ENCODE data around the gene RIC3. TPM values are rescaled to one million over a fixed set of nuclear protein-coding genes. Genes with fewer than 3 reads are reported as not detected.

Gene RIC3
- total RNA-seq, 1 donor from 2014 or later, result 12.9 TPM

DNA sequence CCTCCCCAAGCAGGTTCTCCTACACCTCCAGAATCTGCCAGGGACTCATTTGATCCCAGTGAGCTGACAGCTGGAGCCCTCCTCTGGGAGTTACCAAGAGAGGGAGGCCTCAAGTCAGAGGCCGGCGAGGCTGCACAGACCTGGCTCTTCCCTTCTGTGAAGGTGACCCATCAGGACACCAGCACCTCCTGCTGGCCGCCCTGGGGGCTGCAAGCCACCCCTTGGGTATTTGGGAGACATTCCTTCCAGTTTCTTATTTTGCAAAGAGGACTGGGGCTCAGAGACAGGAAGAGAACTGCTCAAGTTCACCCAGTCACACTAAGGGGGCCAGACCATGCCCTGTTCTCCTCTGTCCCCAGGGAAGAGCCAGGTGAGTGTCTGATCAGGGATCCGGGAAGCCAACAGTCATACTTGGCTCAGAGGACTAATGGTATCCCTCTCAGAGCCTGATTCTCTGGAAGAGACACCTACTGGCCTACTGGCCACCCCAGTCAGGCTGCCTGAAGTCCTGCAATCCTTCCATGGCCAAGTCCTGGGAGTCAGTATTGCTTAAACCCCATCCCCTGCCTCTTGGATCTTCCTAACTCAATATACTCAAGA lies 40.5 kb upstream of the RIC3 start:
- peaks cover 19% of the 10 kb centered on the region for H3K4me1 ChIP-seq
- no peaks in the 10 kb centered on the region for H3K36me3 ChIP-seq
- DNase-seq, result peak; percentile 33
- H3K4me3 ChIP-seq, result no peak overlapping the region
- intact Hi-C loops (cut with micrococcal nuclease), result no loop called here
- no peaks in the 10 kb centered on the region for H3K9me3 ChIP-seq (replicated peaks)
- peak; percentile 32 for TF ChIP-seq CTCF (IDR thresholded peaks at IDR 0.05; ENCODE audit: borderline replicate concordance)
- H3K27me3 ChIP-seq (ENCODE audit: low read depth), result peaks cover 30% of the 10 kb centered on the region
- H3K27ac ChIP-seq (replicated peaks), result no peak overlapping the region

GRCh38 chr11:8207080-8208000 lies 38.5 kb upstream of the RIC3 start:
- Histone ChIP-seq H3K9me3 (replicated peaks) (no peaks in the 10 kb centered on the region), H3K27me3 (ENCODE audit: low read depth) (peaks cover 30% of the 10 kb centered on the region), H3K4me3 (peak overlapping the region; percentile 56), H3K27ac (replicated peaks) (peak overlapping the region; percentile 54), H3K36me3 (no peaks in the 10 kb centered on the region), H3K4me1 (peaks cover 19% of the 10 kb centered on the region)
- no peak for DNase-seq
- intact Hi-C loops (cut with micrococcal nuclease), result no loop called here
- no peak for TF ChIP-seq CTCF (IDR thresholded peaks at IDR 0.05; ENCODE audit: borderline replicate concordance)

GRCh38 chr11:8206251-8207079 lies 37.6 kb upstream of the RIC3 start:
- Histone ChIP-seq H3K27me3 (ENCODE audit: low read depth) (peaks cover 36% of the 10 kb centered on the region), H3K27ac (replicated peaks) (peak overlapping the region; percentile 63), H3K36me3 (no peaks in the 10 kb centered on the region), H3K4me1 (peaks cover 19% of the 10 kb centered on the region), H3K4me3 (peak overlapping the region; percentile 56), H3K9me3 (replicated peaks) (no peaks in the 10 kb centered on the region)
- TF ChIP-seq CTCF (IDR thresholded peaks at IDR 0.05; ENCODE audit: borderline replicate concordance), result no peak
- DNase-seq, result peak; percentile 41
- intact Hi-C loops (cut with micrococcal nuclease), result no loop called here

DNA sequence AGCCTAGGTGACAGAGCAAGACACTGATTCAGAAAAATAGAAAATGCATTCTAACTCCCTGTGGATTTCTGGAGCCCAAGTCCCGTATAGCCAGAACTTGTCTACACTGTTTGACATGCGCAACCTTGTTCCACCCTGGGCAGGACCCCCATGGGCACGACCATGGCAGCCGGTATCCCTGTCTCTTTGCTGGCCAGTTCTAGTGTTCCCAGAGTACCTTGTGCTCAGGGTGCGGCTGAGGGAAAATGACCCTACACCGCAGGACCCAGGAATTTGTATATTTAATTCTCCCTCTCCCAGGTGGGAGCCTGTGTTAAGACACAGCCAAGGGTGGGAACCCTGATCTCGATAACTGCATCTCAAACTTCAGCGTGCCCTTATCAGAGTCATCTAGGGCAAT lies 36.7 kb upstream of the RIC3 start:
- intact Hi-C loops (cut with micrococcal nuclease), result no loop called here
- peaks cover 36% of the 10 kb centered on the region for H3K27me3 ChIP-seq (ENCODE audit: low read depth)
- H3K4me1 ChIP-seq, result peaks cover 19% of the 10 kb centered on the region
- no peaks in the 10 kb centered on the region for H3K36me3 ChIP-seq
- peak overlapping the region; percentile 63 for H3K27ac ChIP-seq (replicated peaks)
- TF ChIP-seq CTCF (IDR thresholded peaks at IDR 0.05; ENCODE audit: borderline replicate concordance), result no peak
- no peaks in the 10 kb centered on the region for H3K9me3 ChIP-seq (replicated peaks)
- DNase-seq, result no peak
- no peak overlapping the region for H3K4me3 ChIP-seq

GRCh38 chr11:8204596-8204995 lies 35.8 kb upstream of the RIC3 start:
- no peak overlapping the region for H3K4me3 ChIP-seq
- H3K36me3 ChIP-seq, result no peaks in the 10 kb centered on the region
- no peaks in the 10 kb centered on the region for H3K9me3 ChIP-seq (replicated peaks)
- no peak for TF ChIP-seq CTCF (IDR thresholded peaks at IDR 0.05; ENCODE audit: borderline replicate concordance)
- H3K27ac ChIP-seq (replicated peaks), result no peak overlapping the region
- H3K4me1 ChIP-seq, result peaks cover 19% of the 10 kb centered on the region
- H3K27me3 ChIP-seq (ENCODE audit: low read depth), result peaks cover 39% of the 10 kb centered on the region
- no peak for DNase-seq
- intact Hi-C loops (cut with micrococcal nuclease), result no loop called here

Data from left ventricle myocardium inferior (tissue), 1 donor.